ENCODE measurements around the gene RPS6KA2.

The RPS6KA2 gene

DNA sequence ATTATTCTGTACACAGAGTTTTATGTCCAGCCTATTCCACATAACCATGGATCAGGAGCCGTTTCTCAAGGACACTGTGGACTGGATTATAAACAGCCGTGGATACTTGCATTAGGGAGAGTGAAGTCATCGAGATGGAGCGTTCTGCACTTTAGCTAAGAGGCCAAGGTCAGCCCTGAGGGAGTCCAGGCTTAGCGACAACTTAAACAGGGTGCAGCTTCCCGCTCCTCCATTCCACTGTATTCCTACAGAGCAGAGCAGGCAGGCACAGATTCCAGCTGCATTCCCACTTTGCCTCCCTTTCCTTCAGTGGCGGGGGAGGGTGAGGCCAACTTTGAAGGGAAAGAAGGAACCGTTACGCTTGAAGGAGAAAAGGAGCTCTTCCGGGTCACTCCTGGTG is 100.1 kb downstream of the RPS6KA2 start:
- no peak overlapping the region for H3K4me3 ChIP-seq (ENCODE audit: low read length)
- no peaks in the 10 kb centered on the region for H3K36me3 ChIP-seq (ENCODE audit: control insufficient read depth, insufficient read depth, low read length)
- no peaks in the 10 kb centered on the region for H3K4me1 ChIP-seq (ENCODE audit: control insufficient read depth, insufficient read depth, low read length)
- H3K9ac ChIP-seq (ENCODE audit: low read length), result no peak overlapping the region
- no peaks in the 10 kb centered on the region for H3K27me3 ChIP-seq (ENCODE audit: control insufficient read depth, insufficient read depth, low read length)
- H3K27ac ChIP-seq (ENCODE audit: low read depth, low read length), result no peak overlapping the region

GRCh38 chr6:166525567-166525966 is 101.5 kb downstream of the RPS6KA2 start:
- Histone ChIP-seq H3K27ac (ENCODE audit: low read depth, low read length) (no peak overlapping the region), H3K4me1 (ENCODE audit: control insufficient read depth, insufficient read depth, low read length) (no peaks in the 10 kb centered on the region), H3K9ac (ENCODE audit: low read length) (no peak overlapping the region), H3K4me3 (ENCODE audit: low read length) (no peak overlapping the region), H3K27me3 (ENCODE audit: control insufficient read depth, insufficient read depth, low read length) (no peaks in the 10 kb centered on the region), H3K36me3 (ENCODE audit: control insufficient read depth, insufficient read depth, low read length) (no peaks in the 10 kb centered on the region)

GRCh38 chr6:166523782-166524559 is 103.1 kb downstream of the RPS6KA2 start:
- H3K4me3 ChIP-seq (ENCODE audit: low read length), result no peak overlapping the region
- H3K9ac ChIP-seq (ENCODE audit: low read length), result no peak overlapping the region
- H3K4me1 ChIP-seq (ENCODE audit: control insufficient read depth, insufficient read depth, low read length), result no peaks in the 10 kb centered on the region
- no peak overlapping the region for H3K27ac ChIP-seq (ENCODE audit: low read depth, low read length)
- no peaks in the 10 kb centered on the region for H3K36me3 ChIP-seq (ENCODE audit: control insufficient read depth, insufficient read depth, low read length)
- H3K27me3 ChIP-seq (ENCODE audit: control insufficient read depth, insufficient read depth, low read length), result no peaks in the 10 kb centered on the region

DNA sequence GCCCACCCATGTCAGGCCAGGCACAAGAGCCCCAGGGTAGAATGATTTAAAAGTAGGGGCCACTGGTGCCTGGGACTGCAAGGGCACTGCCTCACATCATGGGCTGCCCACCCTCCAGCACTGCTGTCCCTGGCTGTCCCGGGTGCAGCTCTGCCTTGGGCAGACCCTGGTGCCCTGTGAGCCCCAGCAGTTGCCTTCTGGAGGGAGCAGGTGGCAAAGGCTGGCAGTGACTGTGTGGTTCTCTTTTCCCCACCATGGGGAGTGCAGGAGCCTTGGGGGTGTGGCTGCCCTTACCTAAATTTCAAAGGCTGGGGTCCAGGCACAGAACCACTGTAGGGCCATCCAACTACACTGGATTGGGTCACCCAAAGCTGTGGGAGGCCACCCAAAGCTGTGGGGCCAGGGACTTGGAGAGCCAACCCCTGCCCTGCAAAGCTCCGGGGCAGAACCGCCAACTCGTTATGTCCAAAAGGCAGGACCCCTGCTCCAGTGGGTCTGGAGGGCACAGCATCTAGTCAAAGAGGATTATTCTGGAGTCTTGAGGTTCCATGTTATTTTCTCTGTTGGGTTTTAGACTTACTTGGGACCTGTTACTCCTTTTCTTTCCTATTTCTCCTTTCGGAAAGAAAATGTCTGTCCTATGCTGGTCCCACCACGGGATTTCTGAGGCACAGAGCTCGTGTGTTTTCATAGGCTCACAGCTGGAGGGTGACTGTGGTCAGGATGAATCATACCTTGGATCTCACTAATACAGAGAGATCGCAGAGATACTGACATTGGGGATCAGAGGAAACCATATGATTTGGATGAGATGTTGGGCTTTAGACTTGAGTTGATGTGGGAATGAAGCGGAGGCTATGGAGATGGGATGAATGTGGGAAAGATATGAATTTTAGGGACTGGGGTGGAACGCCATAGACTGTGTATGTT is 105.9 kb downstream of the RPS6KA2 start:
- Histone ChIP-seq H3K27me3 (ENCODE audit: control insufficient read depth, insufficient read depth, low read length) (no peaks in the 10 kb centered on the region), H3K9ac (ENCODE audit: low read length) (no peak overlapping the region), H3K4me1 (ENCODE audit: control insufficient read depth, insufficient read depth, low read length) (no peaks in the 10 kb centered on the region), H3K27ac (ENCODE audit: low read depth, low read length) (no peak overlapping the region), H3K4me3 (ENCODE audit: low read length) (no peak overlapping the region), H3K36me3 (ENCODE audit: control insufficient read depth, insufficient read depth, low read length) (no peaks in the 10 kb centered on the region)

DNA sequence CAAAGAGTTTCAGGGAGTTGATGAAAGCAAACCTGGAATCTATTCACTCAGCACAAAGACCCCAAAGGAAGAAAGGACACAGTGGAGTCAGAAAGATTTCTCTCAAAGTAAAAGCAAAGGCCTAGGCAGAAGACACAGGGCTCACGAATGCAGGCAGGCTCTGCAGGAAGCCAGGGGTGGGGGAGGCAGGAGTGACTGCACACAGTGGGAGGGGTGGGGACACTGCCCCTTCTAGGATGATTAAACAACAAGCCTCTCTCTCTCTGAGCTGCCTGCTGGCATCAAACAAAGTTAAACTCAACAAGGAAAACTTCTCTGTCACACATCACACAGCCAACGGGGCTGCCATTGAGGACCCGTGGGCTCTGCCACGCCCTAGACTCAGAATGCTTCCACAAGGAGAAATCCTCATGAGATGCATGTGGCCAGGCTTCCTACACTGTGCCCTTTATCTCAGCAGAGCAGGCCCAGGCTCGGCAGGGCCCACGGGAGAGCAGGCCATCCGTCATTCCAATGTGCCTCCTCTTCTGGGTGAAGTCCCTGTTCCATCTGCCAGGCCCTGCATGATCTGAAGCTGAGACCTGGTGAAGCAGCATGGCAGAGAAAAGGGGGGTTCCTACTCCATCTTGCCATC is 110.7 kb downstream of the RPS6KA2 start:
- H3K27me3 ChIP-seq (ENCODE audit: control insufficient read depth, insufficient read depth, low read length), result no peaks in the 10 kb centered on the region
- no peak overlapping the region for H3K27ac ChIP-seq (ENCODE audit: low read depth, low read length)
- H3K36me3 ChIP-seq (ENCODE audit: control insufficient read depth, insufficient read depth, low read length), result no peaks in the 10 kb centered on the region
- no peak overlapping the region for H3K9ac ChIP-seq (ENCODE audit: low read length)
- no peak overlapping the region for H3K4me3 ChIP-seq (ENCODE audit: low read length)
- H3K4me1 ChIP-seq (ENCODE audit: control insufficient read depth, insufficient read depth, low read length), result no peaks in the 10 kb centered on the region

- no peaks in the 10 kb centered on the region for H3K36me3 ChIP-seq (ENCODE audit: control insufficient read depth, insufficient read depth, low read length)
- H3K27me3 ChIP-seq (ENCODE audit: control insufficient read depth, insufficient read depth, low read length), result no peaks in the 10 kb centered on the region
- H3K9ac ChIP-seq (ENCODE audit: low read length), result no peak overlapping the region
- no peak overlapping the region for H3K27ac ChIP-seq (ENCODE audit: low read depth, low read length)
- H3K4me1 ChIP-seq (ENCODE audit: control insufficient read depth, insufficient read depth, low read length), result no peaks in the 10 kb centered on the region
- H3K4me3 ChIP-seq (ENCODE audit: low read length), result no peak overlapping the region
Observed at GRCh38 chr6:166515072-166515810, 111.8 kb downstream of the RPS6KA2 start.

DNA sequence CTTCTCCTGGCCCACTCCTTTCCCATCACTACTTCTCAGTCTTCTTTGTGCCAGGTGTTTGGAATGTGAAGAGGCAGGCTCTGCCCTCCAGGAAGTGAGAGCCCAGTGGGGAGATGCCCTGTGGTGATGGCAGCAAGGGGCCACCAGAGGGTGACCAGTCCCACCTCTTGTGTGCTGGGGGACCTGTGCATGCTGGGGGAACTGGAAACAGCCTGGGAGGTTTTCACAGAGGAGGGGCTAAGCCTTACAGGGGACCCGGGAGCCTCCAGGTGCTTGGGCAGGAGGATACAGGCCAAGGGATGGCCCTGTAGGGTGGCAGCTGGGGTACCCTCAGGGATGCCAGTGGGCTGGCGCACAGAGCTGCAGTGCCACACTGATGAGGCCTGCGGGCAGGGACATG is 112.9 kb downstream of the RPS6KA2 start:
- no peaks in the 10 kb centered on the region for H3K27me3 ChIP-seq (ENCODE audit: control insufficient read depth, insufficient read depth, low read length)
- H3K27ac ChIP-seq (ENCODE audit: low read depth, low read length), result no peak overlapping the region
- no peak overlapping the region for H3K4me3 ChIP-seq (ENCODE audit: low read length)
- H3K4me1 ChIP-seq (ENCODE audit: control insufficient read depth, insufficient read depth, low read length), result no peaks in the 10 kb centered on the region
- H3K36me3 ChIP-seq (ENCODE audit: control insufficient read depth, insufficient read depth, low read length), result no peaks in the 10 kb centered on the region
- H3K9ac ChIP-seq (ENCODE audit: low read length), result no peak overlapping the region

DNA sequence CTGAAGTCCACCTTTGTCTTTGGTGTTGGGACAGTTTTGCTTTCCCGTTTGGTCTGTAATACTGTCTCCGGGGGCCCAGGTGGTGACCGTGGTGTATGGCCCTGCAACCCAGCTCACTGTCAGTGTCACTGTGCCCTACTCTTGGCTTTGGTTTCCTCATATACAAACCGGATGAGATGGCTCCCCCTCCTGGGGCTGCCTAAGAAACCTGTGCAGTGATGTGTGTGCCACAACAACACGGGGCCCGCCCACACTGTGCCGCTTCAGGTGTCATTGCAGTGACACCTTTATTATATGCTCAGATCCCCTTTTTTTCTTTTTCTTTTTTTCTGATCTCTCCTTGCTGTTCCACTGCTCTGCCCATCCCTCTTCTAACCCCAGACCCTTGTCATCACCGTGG is 114.5 kb downstream of the RPS6KA2 start:
- Histone ChIP-seq H3K4me3 (ENCODE audit: low read length) (no peak overlapping the region), H3K27ac (ENCODE audit: low read depth, low read length) (no peak overlapping the region), H3K9ac (ENCODE audit: low read length) (no peak overlapping the region), H3K27me3 (ENCODE audit: control insufficient read depth, insufficient read depth, low read length) (no peaks in the 10 kb centered on the region), H3K4me1 (ENCODE audit: control insufficient read depth, insufficient read depth, low read length) (no peaks in the 10 kb centered on the region), H3K36me3 (ENCODE audit: control insufficient read depth, insufficient read depth, low read length) (no peaks in the 10 kb centered on the region)

DNA sequence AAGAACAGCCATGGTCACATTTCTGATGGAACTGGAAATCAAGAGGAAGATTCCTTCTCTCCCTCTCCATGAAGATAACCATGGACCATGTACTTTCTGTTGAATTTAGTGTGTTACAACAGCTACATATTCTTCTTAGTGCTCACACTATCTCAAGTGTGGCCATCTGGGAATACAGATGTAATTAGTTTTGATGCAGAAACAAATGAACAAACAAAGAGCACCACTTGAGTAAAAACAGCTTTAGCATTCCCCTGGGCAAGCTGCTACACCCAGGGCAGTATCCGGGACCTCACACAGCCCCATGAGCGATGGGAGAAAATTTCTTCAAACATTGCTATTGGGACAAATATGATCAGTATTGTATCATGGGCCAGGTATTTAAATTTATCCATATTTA is 115.7 kb downstream of the RPS6KA2 start:
- H3K27ac ChIP-seq (ENCODE audit: low read depth, low read length), result no peak overlapping the region
- no peak overlapping the region for H3K9ac ChIP-seq (ENCODE audit: low read length)
- no peaks in the 10 kb centered on the region for H3K4me1 ChIP-seq (ENCODE audit: control insufficient read depth, insufficient read depth, low read length)
- no peaks in the 10 kb centered on the region for H3K27me3 ChIP-seq (ENCODE audit: control insufficient read depth, insufficient read depth, low read length)
- no peak overlapping the region for H3K4me3 ChIP-seq (ENCODE audit: low read length)
- no peaks in the 10 kb centered on the region for H3K36me3 ChIP-seq (ENCODE audit: control insufficient read depth, insufficient read depth, low read length)

- no peaks in the 10 kb centered on the region for H3K27me3 ChIP-seq (ENCODE audit: control insufficient read depth, insufficient read depth, low read length)
- H3K9ac ChIP-seq (ENCODE audit: low read length), result no peak overlapping the region
- no peak overlapping the region for H3K4me3 ChIP-seq (ENCODE audit: low read length)
- H3K36me3 ChIP-seq (ENCODE audit: control insufficient read depth, insufficient read depth, low read length), result no peaks in the 10 kb centered on the region
- no peaks in the 10 kb centered on the region for H3K4me1 ChIP-seq (ENCODE audit: control insufficient read depth, insufficient read depth, low read length)
- no peak overlapping the region for H3K27ac ChIP-seq (ENCODE audit: low read depth, low read length)
Observed at GRCh38 chr6:166509193-166509592, 117.9 kb downstream of the RPS6KA2 start.

GRCh38 chr6:166508726-166509125 is 118.3 kb downstream of the RPS6KA2 start:
- H3K9ac ChIP-seq (ENCODE audit: low read length), result no peak overlapping the region
- peaks cover 3% of the 10 kb centered on the region for H3K36me3 ChIP-seq (ENCODE audit: control insufficient read depth, insufficient read depth, low read length)
- H3K27ac ChIP-seq (ENCODE audit: low read depth, low read length), result no peak overlapping the region
- no peaks in the 10 kb centered on the region for H3K27me3 ChIP-seq (ENCODE audit: control insufficient read depth, insufficient read depth, low read length)
- no peak overlapping the region for H3K4me3 ChIP-seq (ENCODE audit: low read length)
- H3K4me1 ChIP-seq (ENCODE audit: control insufficient read depth, insufficient read depth, low read length), result no peaks in the 10 kb centered on the region
